ENCODE data around the gene ATG10.

Gene ATG10

GRCh38 chr5:82285206-82285605 is 313.4 kb downstream of the ATG10 start:
- no peak for FAIRE-seq

GRCh38 chr5:82287625-82288024 is 315.8 kb downstream of the ATG10 start:
- no peak for FAIRE-seq

DNA sequence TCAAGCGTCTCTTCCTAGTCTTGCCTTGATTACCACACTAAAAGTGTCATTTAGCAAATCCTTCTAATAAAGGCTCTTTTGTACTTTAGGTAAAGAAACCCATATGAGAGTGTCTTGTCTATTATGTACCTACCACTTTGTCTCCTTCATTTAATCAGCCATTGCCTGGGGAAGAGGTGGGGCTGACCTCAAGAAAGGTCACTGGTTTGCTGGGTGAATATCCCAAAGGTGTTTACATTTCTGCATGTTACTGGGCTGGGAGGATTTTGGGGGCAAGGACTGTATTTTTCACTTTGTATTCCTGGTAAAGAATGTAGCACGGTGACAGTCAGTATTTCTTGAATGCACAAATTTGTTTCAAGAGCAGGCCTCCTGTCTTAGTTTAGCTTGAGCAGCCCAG is 318.2 kb downstream of the ATG10 start:
- no peak for FAIRE-seq

DNA sequence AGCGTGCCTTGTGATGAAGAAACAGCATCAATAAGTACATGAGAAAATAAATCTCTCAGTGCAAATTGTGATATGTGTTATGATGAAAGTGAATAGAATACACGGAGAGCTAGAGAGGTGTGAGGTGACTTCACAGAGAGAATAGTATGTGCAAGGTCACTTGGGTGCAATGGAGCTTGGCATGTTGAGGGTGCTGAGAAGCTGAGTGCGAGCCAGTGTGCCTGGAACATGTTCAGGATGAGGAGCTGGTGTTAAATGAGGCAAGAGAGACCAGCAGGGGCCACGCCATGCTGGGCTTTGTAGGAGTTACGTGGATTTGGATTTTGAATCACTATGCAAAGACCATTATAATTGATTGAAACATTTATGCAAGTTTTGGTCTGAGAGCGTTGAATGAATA is 319.1 kb downstream of the ATG10 start:
- FAIRE-seq, result no peak

DNA sequence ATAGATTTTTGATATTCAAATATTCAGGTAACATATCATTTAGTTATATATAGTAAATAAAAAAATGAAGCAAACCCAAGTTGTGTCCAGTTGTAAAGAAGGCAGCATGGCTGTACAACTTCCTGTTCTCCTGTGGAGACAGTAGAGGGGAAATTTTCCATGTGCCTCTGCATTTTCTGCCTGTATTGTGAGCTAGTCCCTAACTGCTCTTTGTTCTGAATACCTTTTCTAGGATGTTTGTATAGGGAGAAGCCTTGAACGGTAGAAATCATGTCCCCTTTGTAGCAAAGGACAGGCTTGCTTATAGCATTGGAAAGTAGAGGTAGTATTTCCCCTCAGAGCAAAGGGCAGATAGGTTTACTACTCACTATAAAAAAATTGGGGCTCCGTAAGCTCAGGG is 319.6 kb downstream of the ATG10 start:
- FAIRE-seq, result no peak

- FAIRE-seq, result no peak
These were observed 323.3 kb downstream of the ATG10 start for GRCh38 chr5:82295144-82295543.

DNA sequence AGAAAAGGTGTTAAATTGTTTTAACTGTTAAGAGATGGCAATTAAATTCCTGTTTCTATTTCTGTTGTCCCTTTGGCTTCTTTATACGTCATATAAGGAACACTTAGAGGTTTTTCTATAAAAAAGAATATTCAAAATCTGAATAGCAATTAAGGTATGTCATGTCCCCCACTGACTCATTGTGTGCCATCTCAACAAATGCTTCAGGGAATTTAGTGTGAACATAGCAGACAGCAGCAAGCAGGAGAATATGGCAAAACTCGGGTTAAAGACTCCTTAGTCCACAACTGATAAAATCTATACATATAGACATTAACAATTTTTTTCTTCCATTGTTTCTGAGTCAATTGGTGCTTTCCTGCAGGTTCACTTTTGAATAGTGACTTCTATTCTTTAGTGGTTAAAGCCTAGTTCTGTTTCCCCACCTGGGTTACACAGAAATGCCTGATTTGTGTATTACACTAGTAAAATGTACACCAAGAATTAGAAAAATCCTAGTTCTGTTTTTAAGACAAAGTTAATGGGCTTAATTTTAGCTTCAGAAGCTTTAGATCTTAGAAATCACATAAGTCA is 324.2 kb downstream of the ATG10 start:
- no peak for FAIRE-seq

DNA sequence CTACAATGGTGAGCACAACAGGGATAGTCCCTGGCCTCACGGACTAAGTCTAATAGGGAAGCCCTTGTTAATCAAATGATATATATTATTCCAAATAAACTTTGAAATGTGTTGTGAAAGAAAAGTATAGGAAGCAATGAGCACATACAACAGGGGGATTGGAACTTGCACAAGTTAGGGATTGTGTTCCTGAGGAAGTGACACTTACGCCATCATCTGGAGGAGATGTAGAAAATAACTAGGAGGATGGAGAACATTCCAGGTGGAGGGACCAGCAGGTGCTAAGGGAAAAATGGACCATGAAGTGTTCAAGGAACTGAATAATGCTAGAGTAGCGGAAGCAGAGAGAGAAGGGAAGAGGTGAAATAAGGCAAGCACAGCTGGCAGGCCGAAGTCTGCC is 325.1 kb downstream of the ATG10 start:
- no peak for FAIRE-seq

GRCh38 chr5:82297711-82298110 is 325.9 kb downstream of the ATG10 start:
- FAIRE-seq, result no peak

DNA sequence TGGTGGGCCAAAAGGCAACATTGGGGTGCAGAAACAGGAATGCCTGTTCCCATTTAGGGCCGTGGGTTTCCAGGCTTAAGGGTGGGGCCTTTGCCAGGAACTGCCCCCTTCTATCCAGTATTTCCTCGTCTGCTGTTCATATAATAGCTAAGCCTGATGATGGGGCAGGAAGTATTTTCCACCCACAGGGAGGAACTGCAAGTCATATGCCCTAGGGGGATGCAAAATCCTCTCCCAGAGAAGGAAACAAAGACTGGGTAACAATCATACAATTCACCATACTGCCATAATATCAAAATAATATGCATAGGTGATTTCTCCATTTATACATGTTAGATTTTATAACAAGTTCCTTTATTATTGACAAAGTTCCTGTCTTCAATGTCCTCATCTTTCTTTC is 326.8 kb downstream of the ATG10 start:
- no peak for FAIRE-seq

DNA sequence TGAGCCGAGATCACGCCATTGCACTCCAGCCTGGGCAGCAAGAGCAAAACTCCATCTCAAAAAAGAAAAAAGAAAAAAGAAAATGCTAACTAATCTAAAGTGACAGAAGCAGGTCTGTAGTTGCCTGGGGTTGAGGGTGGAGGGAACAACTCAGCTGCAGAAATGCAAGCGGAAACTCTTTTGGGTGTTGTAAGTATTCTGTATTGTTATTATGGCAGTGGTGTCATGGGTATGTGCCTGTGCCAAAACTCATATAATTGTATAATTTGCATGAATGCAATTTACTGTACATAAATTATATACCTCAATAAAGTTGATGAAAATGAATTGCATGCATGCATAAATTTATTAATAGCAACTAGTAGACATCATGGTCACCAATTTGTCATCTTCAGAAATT is 329.4 kb downstream of the ATG10 start:
- no peak for FAIRE-seq
